H1 (cell line): ENCODE measurements around the gene REG4. TPM values are rescaled to one million over a fixed set of nuclear protein-coding genes. Genes with fewer than 3 reads are reported as not detected.

Experiments
- CTCF ChIA-PET: fragments of 300-600 bp; sonication (Branson Sonifier 250); formaldehyde crosslinking; loops from one replicate; lab custom pipeline; 2021; ENCODE audit not compliant: partially characterized antibody; lab: Charles Lee
- POLR2A ChIA-PET: fragments of 300-600 bp; sonication (Branson Sonifier 250); formaldehyde crosslinking; loops from one replicate; lab custom pipeline; 2021; ENCODE audit warnings: inconsistent platforms; ENCODE audit not compliant: partially characterized antibody; lab: Charles Lee
- DNase-seq, 2 experiments: peaks; one replicate each; pipeline versions ENCODE4 v3.0.0 to v3.0.0-alpha.2; 2010 to 2022; ENCODE audit warnings: low spot score in 2 of 2, low read depth in 1 of 2, mixed read lengths in 1 of 2
- FAIRE-seq: peaks from 2 replicates; lab custom pipeline; 2011; peaks lifted over from hg19 to GRCh38; lab: Jason Lieb, UNC
- H2AFZ ChIP-seq: 2 replicates; pipeline ENCODE4 v1.8.1; 2012; ENCODE audit warnings: low read length, inconsistent platforms
- H2AK5ac ChIP-seq: 2 replicates; pipeline ENCODE4 v1.6.1; 2013; ENCODE audit warnings: low read depth, low read length
- H2BK120ac ChIP-seq: replicated peaks from 2 replicates; pipeline ENCODE3; 2013; ENCODE audit warnings: low read depth, low read length, inconsistent platforms
- H2BK12ac ChIP-seq: 2 replicates; pipeline ENCODE4 v1.6.1; 2013; ENCODE audit warnings: low read depth, low read length
- H2BK15ac ChIP-seq: 2 replicates; pipeline ENCODE4 v1.6.1; 2013; ENCODE audit warnings: low read length
- H2BK20ac ChIP-seq: 2 replicates; pipeline ENCODE4 v1.6.1; 2013; ENCODE audit warnings: low read length
- H2BK5ac ChIP-seq: 2 replicates; pipeline ENCODE4 v1.6.1; 2013; ENCODE audit warnings: low read depth, low read length
- H3K14ac ChIP-seq: 2 replicates; pipeline ENCODE4 v1.6.1; 2013; ENCODE audit warnings: inconsistent platforms; ENCODE audit not compliant: insufficient read length
- H3K18ac ChIP-seq: 2 replicates; pipeline ENCODE4 v1.6.1; 2013; ENCODE audit warnings: low read length; ENCODE audit errors: extremely low read depth
- H3K23ac ChIP-seq: 2 replicates; pipeline ENCODE4 v1.6.1; 2013; ENCODE audit warnings: inconsistent platforms; ENCODE audit not compliant: insufficient read length
- H3K23me2 ChIP-seq: 2 replicates; pipeline ENCODE4 v1.6.1; 2013; ENCODE audit warnings: low read depth, low read length
- H3K27ac ChIP-seq: 2 replicates; pipeline ENCODE4 v1.6.1; 2011; ENCODE audit warnings: low read depth, low read length, inconsistent platforms
- H3K27me3 ChIP-seq, 4 experiments: replicated peaks in 1 of 4; 1 replicate in 1 of 4; 2 replicates in 3 of 4; pipeline versions ENCODE4 v1.6.1 to v1.8.1; 2011 to 2013; ENCODE audit warnings: low read length in 3 of 4, mild to moderate bottlenecking in 3 of 4, inconsistent platforms in 2 of 4, mixed read lengths in 2 of 4, moderate library complexity in 1 of 4; ENCODE audit not compliant: control insufficient read depth in 3 of 4, insufficient read depth in 3 of 4; ENCODE audit errors: extremely low read depth in 1 of 4
- H3K36me3 ChIP-seq, 4 experiments: 2 replicates each; pipeline versions ENCODE4 v1.6.1 to v1.8.1; 2011 to 2013; ENCODE audit warnings: mild to moderate bottlenecking in 4 of 4, low read length in 3 of 4, moderate library complexity in 2 of 4, control low read depth in 1 of 4, inconsistent platforms in 1 of 4; ENCODE audit not compliant: insufficient read depth in 4 of 4, control insufficient read depth in 2 of 4
- H3K4ac ChIP-seq: replicated peaks from 2 replicates; pipeline ENCODE3; 2013; ENCODE audit warnings: low read length, low read depth, mixed read lengths, inconsistent platforms; ENCODE audit not compliant: insufficient read length
- H3K4me1 ChIP-seq, 4 experiments: replicated peaks in 1 of 4; 1 replicate in 1 of 4; 2 replicates in 3 of 4; pipeline versions ENCODE4 v1.6.1 to v1.8.1; 2011 to 2013; ENCODE audit warnings: low read length in 3 of 4, inconsistent platforms in 2 of 4, mixed read lengths in 1 of 4; ENCODE audit not compliant: insufficient read depth in 4 of 4, control insufficient read depth in 3 of 4
- H3K4me2 ChIP-seq, 2 experiments: 2 replicates each; pipeline versions ENCODE4 v1.6.1 to v1.8.1; 2011 to 2013; ENCODE audit warnings: low read depth in 2 of 2, low read length in 2 of 2, control low read depth in 1 of 2, inconsistent platforms in 1 of 2, mild to moderate bottlenecking in 1 of 2; ENCODE audit not compliant: insufficient read depth in 1 of 2
- H3K4me3 ChIP-seq, 4 experiments: fragments of 200-600, 300-600 bp in 1 of 4; sonication (generic), shearing (Covaris generic), sonication (Bioruptor Twin) in 1 of 4; 2 replicates each; pipeline versions ENCODE4 v1.5.1 to v1.8.1; 2011 to 2016; ENCODE audit warnings: low read length in 4 of 4, low read depth in 3 of 4, control low read depth in 2 of 4, inconsistent platforms in 2 of 4, mild to moderate bottlenecking in 2 of 4, mixed read lengths in 1 of 4, moderate library complexity in 1 of 4; ENCODE audit not compliant: insufficient read depth in 2 of 4; ENCODE audit errors: extremely low read depth in 1 of 4
- H3K56ac ChIP-seq: replicated peaks from 2 replicates; pipeline ENCODE3; 2013; ENCODE audit warnings: low read depth, mild to moderate bottlenecking, mixed read lengths, low read length, inconsistent platforms; ENCODE audit not compliant: insufficient read length
- H3K79me1 ChIP-seq: 2 replicates; pipeline ENCODE4 v1.6.1; 2013; ENCODE audit warnings: low read depth, low read length, control low read depth
- H3K79me2 ChIP-seq, 2 experiments: 2 replicates each; pipeline versions ENCODE4 v1.6.1 to v1.8.1; 2012 to 2013; ENCODE audit warnings: low read length in 2 of 2, mild to moderate bottlenecking in 2 of 2, inconsistent platforms in 1 of 2; ENCODE audit not compliant: insufficient read depth in 2 of 2, control insufficient read depth in 1 of 2
- H3K9ac ChIP-seq, 4 experiments: replicated peaks in 1 of 4; 1 replicate in 1 of 4; 2 replicates in 3 of 4; pipeline versions ENCODE4 v1.6.1 to v1.8.1; 2011 to 2013; ENCODE audit warnings: low read depth in 3 of 4, low read length in 3 of 4, control low read depth in 2 of 4, mild to moderate bottlenecking in 2 of 4, moderate library complexity in 2 of 4, inconsistent platforms in 1 of 4; ENCODE audit errors: extremely low read depth in 1 of 4
- H3K9me3 ChIP-seq, 2 experiments: 2 replicates each; pipeline versions ENCODE4 v1.6.1 to v1.8.1; 2012 to 2013; ENCODE audit warnings: mild to moderate bottlenecking in 2 of 2, moderate library complexity in 2 of 2, control low read depth in 1 of 2, inconsistent platforms in 1 of 2, low read depth in 1 of 2, low read length in 1 of 2, mixed read lengths in 1 of 2; ENCODE audit not compliant: insufficient read depth in 2 of 2
- H4K20me1 ChIP-seq, 2 experiments: replicated peaks in 1 of 2; 2 replicates each; pipeline versions ENCODE3 to v1.8.1; 2011 to 2013; ENCODE audit warnings: inconsistent platforms in 2 of 2, low read length in 2 of 2, mild to moderate bottlenecking in 1 of 2; ENCODE audit not compliant: insufficient read depth in 2 of 2, control insufficient read depth in 1 of 2
- H4K5ac ChIP-seq: 2 replicates; pipeline ENCODE4 v1.6.1; 2013; ENCODE audit warnings: low read length, low read depth, mixed read lengths, inconsistent platforms; ENCODE audit not compliant: insufficient read length
- H4K8ac ChIP-seq: 2 replicates; pipeline ENCODE4 v1.8.0; 2013; ENCODE audit warnings: mild to moderate bottlenecking, moderate library complexity, low read length, inconsistent platforms; ENCODE audit not compliant: insufficient read depth; ENCODE audit errors: extremely low read depth
- H4K91ac ChIP-seq: replicated peaks from 2 replicates; pipeline ENCODE3; 2013; ENCODE audit warnings: low read length, mixed read lengths, inconsistent platforms; ENCODE audit not compliant: insufficient read length
- CBX8 ChIP-seq: fragments of 300-800, 300-1000 bp; sonication (generic); IDR thresholded peaks from 2 replicates; pipeline ENCODE4 v1.7.1; 2016; ENCODE audit warnings: low read depth, low read length, borderline replicate concordance
- CEBPB ChIP-seq: IDR thresholded peaks from 2 replicates; pipeline ENCODE4 v1.6.1; 2012; ENCODE audit warnings: low read depth, low read length
- CTBP2 ChIP-seq: IDR thresholded peaks from 2 replicates; pipeline ENCODE4 v1.7.0; 2011; ENCODE audit warnings: borderline replicate concordance, mild to moderate bottlenecking, moderate library complexity, mixed read lengths, low read length; ENCODE audit not compliant: insufficient read depth, insufficient read length
- HDAC2 ChIP-seq, 2 experiments: fragments of 300-600 bp in 1 of 2; sonication (generic) in 1 of 2; IDR thresholded peaks; 2 replicates each; pipeline ENCODE4 v1.6.1; 2011 to 2012; ENCODE audit warnings: low read depth in 2 of 2, low read length in 2 of 2, mild to moderate bottlenecking in 2 of 2, moderate library complexity in 2 of 2, borderline replicate concordance in 1 of 2, inconsistent platforms in 1 of 2
- HDAC6 ChIP-seq: IDR thresholded peaks from one replicate; pipeline ENCODE4 v1.7.1; 2012; ENCODE audit warnings: low read depth, mild to moderate bottlenecking, inconsistent platforms, low read length, moderate library complexity
- NRF1 ChIP-seq: IDR thresholded peaks from 2 replicates; pipeline ENCODE4 v1.6.1; 2011; ENCODE audit warnings: mild to moderate bottlenecking, low read depth, low read length, improper control_type of control experiment
- RFX5 ChIP-seq: IDR thresholded peaks from 2 replicates; pipeline ENCODE4 v1.6.1; 2011; ENCODE audit warnings: low read depth, low read length, improper control_type of control experiment, borderline replicate concordance
- RNF2 ChIP-seq: fragments of 200-900, 300-1000 bp; sonication (generic); IDR thresholded peaks from 2 replicates; pipeline ENCODE4 v1.7.1; 2016; ENCODE audit warnings: borderline replicate concordance, low read depth, mild to moderate bottlenecking, antibody characterized with exemption, low read length; ENCODE audit not compliant: poor library complexity, severe bottlenecking; ENCODE audit errors: missing control alignments
- SIX5 ChIP-seq: IDR thresholded peaks from 2 replicates; pipeline ENCODE4 v1.6.1; 2011; ENCODE audit warnings: mild to moderate bottlenecking, low read depth, low read length
- TAF7 ChIP-seq: optimal IDR thresholded peaks from 2 replicates; pipeline ENCODE3; 2011; ENCODE audit warnings: low read depth, mild to moderate bottlenecking, inconsistent platforms, low read length, moderate library complexity, borderline replicate concordance
- TCF12 ChIP-seq: IDR thresholded peaks from 2 replicates; pipeline ENCODE4 v1.6.1; 2011; ENCODE audit warnings: low read depth, mild to moderate bottlenecking, low read length
- TEAD4 ChIP-seq: IDR thresholded peaks from 2 replicates; pipeline ENCODE4 v1.6.1; 2012; ENCODE audit warnings: low read depth, low read length, inconsistent platforms, mixed read lengths
- USF2 ChIP-seq: IDR thresholded peaks from 2 replicates; pipeline ENCODE4 v1.6.1; 2011; ENCODE audit warnings: low read length, improper control_type of control experiment
- WGBS, 2 experiments: shearing (Covaris generic) in 1 of 2; methylation state at CpG; one replicate each; pipeline versions ENCODE4 v1.1.6 to v1.1.7; 2013 to 2015; ENCODE audit warnings: low lambda C conversion rate in 2 of 2, mixed read lengths in 2 of 2, inconsistent platforms in 1 of 2, low coverage in 1 of 2, missing lambda C conversion rate in 1 of 2; ENCODE audit not compliant: insufficient replicate concordance in 2 of 2, insufficient coverage in 1 of 2, insufficient read length in 1 of 2; ENCODE audit errors: extremely low coverage in 1 of 2, missing lambda C conversion rate in 1 of 2; 5-methylcytosine and 5-hydroxymethylcytosine counted together
- polyA plus RNA-seq, 7 experiments: library from polyadenylated mRNA; depleted of rRNA in 3 of 7; stranded (reverse) in 5 of 7; unstranded in 2 of 7; fragments of >200 nt in 5 of 7; fragments of 200-250 nt in 2 of 7; gene quantifications; 1 replicate in 5 of 7; 2 replicates in 1 of 7; 4 replicates in 1 of 7; pipeline versions ENCODE4 v1.2.1 to v1.2.3, GENCODE V29; 2011 to 2013; ENCODE audit warnings: missing spikeins in 2 of 7, mixed read lengths in 2 of 7
- total RNA-seq: library from RNA; stranded (reverse); fragmentation: NEBNext Ultra II Directional; extraction: Animal tissue kit (Norgen Biotek cat#: 25700); gene quantifications from 2 replicates; pipeline ENCODE4 v1.2.1, GENCODE V29; 2021

REG4 gene
- total and polyA plus RNA-seq, 2 of the 8 experiments (the other 6 are each of a cell fraction or from before 2014, with no cell fraction given) = not detected

- Histone ChIP-seq H3K4me3 (no peak overlapping the region), H2AFZ (no peak overlapping the region)
- FAIRE-seq = no peak
- TF ChIP-seq HDAC6 = no peak
- no peak for TF ChIP-seq CBX8
- no peak for TF ChIP-seq CTBP2
- TF ChIP-seq TAF7 = no peak
- no peak for TF ChIP-seq RNF2
- TF ChIP-seq USF2 = no peak
- no peak for TF ChIP-seq NRF1
- TF ChIP-seq CEBPB = no peak
- TF ChIP-seq SIX5 = no peak
- no peak for TF ChIP-seq TEAD4
- no peak for TF ChIP-seq HDAC2 (IDR thresholded peaks at IDR 0.05; ENCODE audit: borderline replicate concordance in 1 of 2, low read depth in 2 of 2, low read length in 2 of 2)
- TF ChIP-seq RFX5 = no peak
- no peak for TF ChIP-seq TCF12
These were observed 27.0 kb upstream of the REG4 start for GRCh38 chr1:119838236-119838635.

More at GRCh38 chr1:119838236-119838635, 27.0 kb upstream of the REG4 start:
- H2BK12ac ChIP-seq = no peak overlapping the region
- H2BK120ac ChIP-seq = no peak overlapping the region
- POLR2A ChIA-PET = interaction anchor here (1.7 kb wide), 1 partner anchor 126 kb away, joined by 3 read pairs; no protein-coding TSS in a partner anchor
- H3K4me1 ChIP-seq = no peaks in the 10 kb centered on the region
- H2BK15ac ChIP-seq = no peak overlapping the region
- no peaks in the 10 kb centered on the region for H3K9me3 ChIP-seq
- H3K56ac ChIP-seq = no peak overlapping the region
- no peaks in the 10 kb centered on the region; a peak in 1 of 7 replicates for H3K27me3 ChIP-seq
- no peak overlapping the region for H4K5ac ChIP-seq
- H2BK20ac ChIP-seq = no peak overlapping the region
- no peak for DNase-seq
- no peaks in the 10 kb centered on the region for H3K79me2 ChIP-seq
- H3K36me3 ChIP-seq = no peaks in the 10 kb centered on the region
- CTCF ChIA-PET = interaction anchor here (1.1 to 2.4 kb wide), 4 partner anchors 12 to 30 kb away, joined by 3 to 14 read pairs (median 5); no protein-coding TSS in a partner anchor
- H2AK5ac ChIP-seq = no peak overlapping the region
- H3K23me2 ChIP-seq = no peaks in the 10 kb centered on the region
- H3K18ac ChIP-seq = no peak overlapping the region
- H3K79me1 ChIP-seq = no peaks in the 10 kb centered on the region
- H3K9ac ChIP-seq = no peak overlapping the region
- no peak overlapping the region for H3K27ac ChIP-seq
- 82% methylated on average over 3 of the region's 3 CpGs; no CpG with 5 or more reads in 1 of the 2 experiments for WGBS, 2 experiments
- H4K91ac ChIP-seq = no peak overlapping the region
- H3K23ac ChIP-seq = no peak overlapping the region
- no peak overlapping the region for H2BK5ac ChIP-seq
- no peaks in the 10 kb centered on the region for H4K20me1 ChIP-seq
- no peak overlapping the region for H3K14ac ChIP-seq
- no peak overlapping the region for H4K8ac ChIP-seq
- no peak overlapping the region for H3K4me2 ChIP-seq
- no peak overlapping the region for H3K4ac ChIP-seq
